Measurements from ENCODE around the gene KRTAP5-7. TPM values are rescaled to one million over a fixed set of nuclear protein-coding genes. Genes with fewer than 3 reads are reported as not detected.

KRTAP5-7 gene
- total and polyA plus RNA-seq, 2 of the 13 experiments (the other 11 are each of a cell fraction or from before 2014, with no cell fraction given) = 0.54 TPM; not detected in 1

- no peak for TF ChIP-seq ATF1 (CRISPR knock-in tag; IDR thresholded peaks at IDR 0.05)
- 0 out of 2 replicates have a peak, but pooled peaks have one; percentile 16 for TF ChIP-seq CREM (IDR thresholded peaks at IDR 0.05)
- TF ChIP-seq CREM (CRISPR knock-in tag; IDR thresholded peaks at IDR 0.05) = no peak
- peak; percentile 63 for TF ChIP-seq ELF3 (CRISPR knock-in tag; IDR thresholded peaks at IDR 0.05)
- no peak for TF ChIP-seq YY1 (IDR thresholded peaks at IDR 0.05; ENCODE audit: insufficient read depth, insufficient replicate concordance, low read depth, low read length)
- TF ChIP-seq SOX5 (CRISPR knock-in tag; IDR thresholded peaks at IDR 0.05; ENCODE audit: borderline replicate concordance) = peak; percentile 56; the same call in 1 of the 2 replicates
- TF ChIP-seq KMT2A (CRISPR knock-in tag; IDR thresholded peaks at IDR 0.05) = no peak
- TF ChIP-seq HMG20A (CRISPR knock-in tag; IDR thresholded peaks at IDR 0.05; ENCODE audit: borderline replicate concordance) = peak; percentile 82; the same call in 1 of the 2 replicates
- no peak for TF ChIP-seq ZMYM4 (CRISPR knock-in tag; IDR thresholded peaks at IDR 0.05)
- no peak for TF ChIP-seq CBFB (CRISPR knock-in tag; IDR thresholded peaks at IDR 0.05)
- TF ChIP-seq TBL1XR1 (IDR thresholded peaks at IDR 0.05; ENCODE audit: borderline replicate concordance, low read length, partially characterized antibody) = no peak
- no peak for TF ChIP-seq THAP8 (CRISPR knock-in tag; IDR thresholded peaks at IDR 0.05; ENCODE audit: borderline replicate concordance)
- no peak for TF ChIP-seq ZNF33A (CRISPR knock-in tag; IDR thresholded peaks at IDR 0.05; ENCODE audit: borderline replicate concordance)
- no peak for TF ChIP-seq MAFK (conservative IDR thresholded peaks at IDR 0.05 in 1 of 2, IDR thresholded peaks at IDR 0.05 in 1 of 2; ENCODE audit: low read length in 2 of 2)
- TF ChIP-seq ZNF770 (CRISPR knock-in tag; IDR thresholded peaks at IDR 0.05) = no peak
- 0 out of 2 replicates have a peak, but pooled peaks have one; percentile 21 for TF ChIP-seq ARID3A (IDR thresholded peaks at IDR 0.05; ENCODE audit: low read depth, low read length)
- no peak for TF ChIP-seq FOXC1 (CRISPR knock-in tag; IDR thresholded peaks at IDR 0.05; ENCODE audit: borderline replicate concordance)
- TF ChIP-seq ZNF691 (CRISPR knock-in tag; IDR thresholded peaks at IDR 0.05; ENCODE audit: borderline replicate concordance, low read depth) = no peak
- no peak for TF ChIP-seq MEIS2 (CRISPR knock-in tag; IDR thresholded peaks at IDR 0.05)
- no peak for TF ChIP-seq NR3C1 (CRISPR knock-in tag; IDR thresholded peaks at IDR 0.05)
Observed at GRCh38 chr11:71525938-71526495, 1.1 kb upstream of the KRTAP5-7 start (continued).
